SH-SY5Y (cell line): ENCODE data around the gene FUT7.

ENCODE experiments used
- GATA2 ChIP-seq: IDR thresholded peaks from 2 replicates; pipeline ENCODE4 v1.6.1; 2011; ENCODE audit warnings: mild to moderate bottlenecking, low read depth, low read length
- GATA3 ChIP-seq: IDR thresholded peaks from 2 replicates; pipeline ENCODE4 v1.6.1; 2011; ENCODE audit warnings: low read depth, mild to moderate bottlenecking, low read length, moderate library complexity

The FUT7 gene

DNA sequence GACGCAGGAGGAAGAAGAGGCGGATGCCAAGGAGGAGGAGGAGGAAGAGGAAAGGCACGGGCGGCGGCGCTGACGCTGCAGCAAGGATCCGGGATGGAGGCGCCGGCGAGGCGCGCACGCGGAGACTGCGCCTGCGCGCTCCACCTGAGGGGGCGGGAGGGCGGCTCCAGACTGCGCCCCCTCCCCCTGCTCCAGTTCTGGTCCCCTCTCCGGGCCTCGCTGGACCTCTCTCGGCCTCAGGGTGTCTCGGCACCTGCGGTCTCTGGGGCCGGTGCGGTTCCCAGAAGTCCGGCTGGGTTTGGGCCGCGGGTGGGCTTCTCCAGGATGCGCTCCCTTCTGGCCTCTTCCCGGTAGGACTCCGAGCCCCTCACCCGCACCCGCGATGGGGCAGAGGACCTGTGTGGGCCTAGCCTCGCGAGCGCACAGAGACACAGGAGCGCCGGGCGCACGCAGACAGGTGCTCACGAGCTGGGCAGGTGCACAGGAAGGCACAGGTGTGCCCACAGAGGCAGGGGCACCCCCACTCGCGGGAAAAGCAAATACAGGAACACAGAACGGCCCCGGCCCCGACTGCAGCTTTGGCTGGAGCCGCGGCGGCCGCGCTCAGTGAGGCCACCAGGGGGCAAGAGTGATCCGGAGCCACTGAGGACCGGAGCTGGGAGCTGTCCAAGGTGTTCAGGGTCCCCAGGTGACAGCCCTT, 14.3 kb upstream of the FUT7 start, which contains the start of gene NPDC1:
TSS of gene NPDC1 (minus strand) at position 90 of the 700 bp plus-strand sequence. CDS start 188 bp downstream, outside the sequence.
- TF ChIP-seq GATA3 (no peak), GATA2 (no peak)

DNA sequence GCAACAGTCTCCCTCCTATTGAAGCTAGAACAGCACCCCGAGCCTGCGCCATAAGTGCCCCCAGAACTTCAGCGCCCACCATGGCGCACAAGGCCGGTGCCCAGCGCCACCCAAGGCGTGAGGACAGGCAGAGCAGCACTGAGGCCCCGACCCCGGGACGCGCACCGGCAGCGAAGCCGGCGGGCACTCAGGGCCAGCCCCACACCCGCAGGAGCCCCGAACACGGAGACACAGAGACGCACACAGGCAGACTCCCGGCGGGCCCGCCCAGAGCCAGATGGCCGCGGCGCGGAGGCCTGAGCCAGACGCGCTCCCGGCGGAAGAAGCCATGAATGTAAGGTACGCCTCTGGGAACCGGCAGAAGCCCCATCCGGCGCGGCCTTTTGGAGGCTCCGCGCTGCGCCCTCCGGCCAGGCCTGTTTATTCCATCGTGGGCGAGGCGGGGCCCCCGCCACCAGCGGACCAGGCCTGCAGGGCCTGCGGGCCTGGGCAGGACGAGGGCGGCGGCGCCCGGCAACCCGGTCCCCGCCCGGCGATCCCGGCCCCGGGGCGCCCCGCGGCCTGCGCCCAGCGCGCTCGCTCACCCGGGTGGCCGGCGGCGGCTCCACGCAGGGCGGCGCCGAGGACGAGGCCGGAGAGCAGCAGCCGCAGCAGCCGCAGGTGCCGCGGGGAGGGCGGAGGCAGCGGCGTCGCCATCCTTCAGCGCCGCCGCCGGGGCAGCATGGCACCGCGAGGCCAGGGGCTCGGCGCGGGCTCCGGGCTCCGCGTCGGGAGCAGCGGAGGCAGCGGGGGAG, 13.6 kb upstream of the FUT7 start:
- no peak for TF ChIP-seq GATA3
- no peak for TF ChIP-seq GATA2

DNA sequence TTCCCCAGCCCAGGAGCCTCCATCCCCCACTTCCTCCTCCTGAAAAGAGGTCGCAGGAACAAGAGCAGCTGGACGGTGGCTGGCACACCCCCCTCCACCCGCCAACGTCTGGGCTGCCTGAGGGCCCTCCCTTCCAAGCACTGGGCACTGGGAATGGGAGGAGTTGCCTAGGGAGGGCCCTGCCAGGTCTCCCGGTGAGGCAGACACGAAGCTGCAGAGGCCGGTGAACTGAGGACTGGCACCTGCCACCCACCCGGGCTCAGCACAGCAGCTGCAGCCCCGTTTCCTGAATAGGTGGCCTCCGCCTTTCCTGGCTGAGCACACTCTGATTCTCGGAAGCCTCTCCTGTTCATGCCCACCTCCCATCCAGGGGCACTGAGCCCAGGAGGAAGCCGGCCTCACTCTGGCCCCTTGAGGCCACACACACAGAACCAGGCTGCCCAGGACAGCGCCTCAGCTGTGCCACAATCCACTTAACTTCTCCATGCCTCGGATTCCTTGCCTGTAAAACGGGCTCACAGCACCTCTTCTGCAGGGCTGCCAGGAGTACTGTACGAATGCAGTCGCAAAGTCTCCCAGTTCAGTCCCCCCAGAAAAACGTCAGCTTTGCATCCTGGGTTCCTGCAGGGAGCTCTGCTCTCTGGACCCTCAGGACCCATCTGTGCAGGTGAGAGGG, 12.8 kb upstream of the FUT7 start:
- no peak for TF ChIP-seq GATA3
- no peak for TF ChIP-seq GATA2

DNA sequence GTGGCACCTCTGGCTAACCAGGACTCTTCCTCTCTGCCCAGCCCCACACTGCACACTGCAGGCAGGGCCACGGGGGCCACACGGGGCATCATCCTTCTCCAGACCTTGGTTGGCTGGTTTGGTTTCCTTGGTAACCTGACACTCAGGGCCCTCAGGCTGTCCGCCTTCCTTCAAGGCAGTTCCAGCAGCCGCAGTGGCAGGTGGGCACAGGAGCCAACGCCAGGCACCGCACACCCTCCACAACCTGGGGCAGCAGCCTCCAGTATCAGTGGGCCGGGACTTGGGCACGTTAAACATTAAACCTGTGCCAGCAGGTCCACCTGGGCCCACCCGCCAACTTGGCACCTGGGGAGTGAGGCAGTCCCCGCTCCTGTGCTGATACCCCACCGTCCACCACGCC, 12.1 kb upstream of the FUT7 start:
- TF ChIP-seq GATA3 (no peak), GATA2 (no peak)

GRCh38 chr9:137042751-137043727, 11.2 kb upstream of the FUT7 start:
- TF ChIP-seq GATA2: no peak
- no peak for TF ChIP-seq GATA3

DNA sequence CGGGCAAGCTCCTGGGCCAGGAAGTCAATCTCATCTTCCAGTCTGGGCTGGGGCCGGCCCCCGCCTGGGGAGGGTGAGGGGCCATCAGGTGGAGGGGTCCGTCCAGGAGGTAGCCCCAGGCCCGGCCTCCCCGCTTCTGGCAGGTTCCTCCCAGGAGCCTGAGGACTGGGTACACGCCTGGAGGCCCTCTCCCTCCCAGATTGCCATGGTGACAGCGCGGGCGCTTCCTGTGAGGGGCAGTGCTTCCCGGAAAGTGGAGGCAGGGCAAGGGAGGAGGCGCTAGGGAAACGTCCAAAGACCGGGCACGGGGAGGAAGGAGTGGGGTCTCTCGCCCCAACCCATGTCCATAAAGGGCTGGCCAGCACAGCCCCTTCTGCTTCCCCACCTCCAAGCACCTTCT, 9.2 kb upstream of the FUT7 start:
- no peak for TF ChIP-seq GATA2
- TF ChIP-seq GATA3: no peak

DNA sequence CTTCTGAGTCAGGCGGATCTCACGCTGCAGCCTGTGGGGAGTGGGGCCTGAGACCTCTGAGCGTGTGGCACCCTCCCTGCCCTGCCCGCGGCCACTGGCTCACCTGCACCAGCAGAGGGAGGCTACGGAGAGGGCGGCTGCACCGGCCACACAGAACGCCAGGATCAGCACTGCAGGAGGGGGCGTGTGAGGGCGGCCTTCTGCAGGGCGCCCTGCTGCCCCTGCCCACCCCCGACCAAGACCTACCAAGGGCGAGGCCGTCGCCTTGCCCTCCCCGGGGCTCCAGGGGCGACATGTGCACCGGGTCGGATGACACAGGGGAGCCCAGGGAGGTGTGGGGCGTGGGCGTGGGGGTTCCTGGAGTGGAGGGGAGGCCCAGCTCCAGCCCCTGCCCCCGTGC, 8.7 kb upstream of the FUT7 start:
- no peak for TF ChIP-seq GATA2
- TF ChIP-seq GATA3: no peak

GRCh38 chr9:137039611-137040366, 7.9 kb upstream of the FUT7 start:
- TF ChIP-seq GATA3 (no peak), GATA2 (no peak)

- TF ChIP-seq GATA3 (no peak), GATA2 (no peak)
Observed at GRCh38 chr9:137038916-137039315, 7.0 kb upstream of the FUT7 start.

- TF ChIP-seq GATA2 (no peak), GATA3 (no peak)
Observed at GRCh38 chr9:137037483-137037882, 5.6 kb upstream of the FUT7 start.

GRCh38 chr9:137037035-137037434, 5.1 kb upstream of the FUT7 start:
- TF ChIP-seq GATA2: no peak
- TF ChIP-seq GATA3: no peak

DNA sequence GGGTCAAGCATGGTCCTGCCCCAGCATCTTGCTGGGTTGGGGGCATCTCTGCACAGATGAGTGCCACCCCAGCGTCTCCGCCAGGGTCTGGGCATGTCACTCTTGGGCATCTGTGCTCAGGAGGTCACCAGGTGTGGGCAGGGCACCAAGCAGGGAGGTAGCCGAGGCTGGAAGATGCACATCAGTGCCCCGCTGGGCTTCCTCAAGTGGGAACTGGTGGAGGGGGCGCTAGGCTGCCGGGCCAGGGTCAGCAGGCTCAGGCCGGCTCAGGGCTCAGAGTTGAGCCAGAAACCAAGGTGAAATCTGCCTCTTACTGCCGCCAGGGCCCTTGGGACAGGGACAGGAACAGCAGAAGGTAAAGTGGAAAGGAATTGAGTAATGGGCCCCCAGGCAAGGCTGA, 4.0 kb upstream of the FUT7 start:
- TF ChIP-seq GATA3: no peak
- TF ChIP-seq GATA2: no peak

DNA sequence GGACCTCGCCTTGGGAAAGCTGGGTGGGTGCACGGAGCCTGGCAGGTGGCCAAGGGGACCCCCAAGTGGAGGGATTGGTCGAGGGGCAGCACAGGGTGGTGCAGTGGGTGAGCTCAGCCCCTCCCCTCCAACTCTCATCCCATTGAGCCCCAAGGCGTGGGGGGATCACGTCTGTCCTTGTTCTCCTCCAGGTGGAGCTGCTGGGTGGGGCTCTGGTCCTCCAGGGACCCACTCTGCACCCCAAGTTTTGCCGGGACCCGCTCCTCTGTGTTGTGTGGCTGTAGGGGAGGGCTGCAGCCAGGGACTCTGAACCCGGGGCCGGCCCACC, 3.6 kb upstream of the FUT7 start:
- TF ChIP-seq GATA2 (no peak), GATA3 (no peak)
